ENCODE measurements around the gene EIF4EBP3.

The EIF4EBP3 gene

DNA sequence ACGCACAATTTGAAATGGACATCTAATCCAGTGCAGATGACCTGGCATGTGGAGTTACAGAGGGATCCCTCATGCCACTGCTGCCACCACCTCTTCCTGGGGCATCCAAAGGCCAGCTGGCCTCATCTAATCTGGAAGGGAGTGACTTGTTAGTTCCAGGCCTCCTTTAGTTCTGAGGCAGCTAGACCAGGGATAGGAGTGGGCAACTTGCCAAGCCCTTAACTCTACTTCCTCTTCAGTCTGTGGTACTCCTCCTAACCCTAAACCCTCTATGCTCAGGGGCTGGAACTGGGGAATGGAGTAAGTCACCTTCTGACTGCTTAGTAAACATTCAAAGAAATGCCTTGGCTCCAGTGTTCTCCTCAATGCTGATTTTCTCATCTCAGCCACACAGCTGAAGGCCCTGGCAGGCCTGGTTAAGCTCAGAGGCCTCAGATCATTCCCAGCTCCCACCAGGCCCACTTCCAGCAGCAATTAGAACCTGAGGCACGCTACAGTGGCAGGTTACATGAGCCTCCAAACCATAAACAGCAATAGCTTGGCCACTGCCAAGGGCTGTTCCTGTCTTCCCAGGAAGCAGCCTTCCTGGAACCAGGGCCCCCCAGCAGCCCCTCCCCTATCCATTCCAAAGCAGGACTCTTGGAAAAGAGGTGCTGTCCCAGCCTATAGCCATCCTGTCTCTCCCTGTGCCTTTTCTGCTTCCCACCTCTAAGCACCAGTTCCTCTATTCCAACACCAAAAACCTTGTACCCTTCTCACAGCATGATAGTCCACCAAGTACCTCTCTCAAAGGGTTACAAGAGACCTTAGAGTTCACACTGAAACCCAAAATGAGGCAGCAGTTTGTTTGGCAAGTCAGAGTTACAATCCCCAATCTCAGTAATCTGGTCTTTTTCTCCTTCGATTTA, 2.0 kb downstream of the EIF4EBP3 start:
- H3K4me3 ChIP-seq (ENCODE audit: low read length) = no peak overlapping the region
- TF ChIP-seq, protein P1, sequence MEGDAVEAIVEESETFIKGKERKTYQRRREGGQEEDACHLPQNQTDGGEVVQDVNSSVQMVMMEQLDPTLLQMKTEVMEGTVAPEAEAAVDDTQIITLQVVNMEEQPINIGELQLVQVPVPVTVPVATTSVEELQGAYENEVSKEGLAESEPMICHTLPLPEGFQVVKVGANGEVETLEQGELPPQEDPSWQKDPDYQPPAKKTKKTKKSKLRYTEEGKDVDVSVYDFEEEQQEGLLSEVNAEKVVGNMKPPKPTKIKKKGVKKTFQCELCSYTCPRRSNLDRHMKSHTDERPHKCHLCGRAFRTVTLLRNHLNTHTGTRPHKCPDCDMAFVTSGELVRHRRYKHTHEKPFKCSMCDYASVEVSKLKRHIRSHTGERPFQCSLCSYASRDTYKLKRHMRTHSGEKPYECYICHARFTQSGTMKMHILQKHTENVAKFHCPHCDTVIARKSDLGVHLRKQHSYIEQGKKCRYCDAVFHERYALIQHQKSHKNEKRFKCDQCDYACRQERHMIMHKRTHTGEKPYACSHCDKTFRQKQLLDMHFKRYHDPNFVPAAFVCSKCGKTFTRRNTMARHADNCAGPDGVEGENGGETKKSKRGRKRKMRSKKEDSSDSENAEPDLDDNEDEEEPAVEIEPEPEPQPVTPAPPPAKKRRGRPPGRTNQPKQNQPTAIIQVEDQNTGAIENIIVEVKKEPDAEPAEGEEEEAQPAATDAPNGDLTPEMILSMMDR (conservative IDR thresholded peaks at IDR 0.05; ENCODE audit: low read depth, low read length) = no peak
- DNase-seq (ENCODE audit: low read depth) = no peak

DNA sequence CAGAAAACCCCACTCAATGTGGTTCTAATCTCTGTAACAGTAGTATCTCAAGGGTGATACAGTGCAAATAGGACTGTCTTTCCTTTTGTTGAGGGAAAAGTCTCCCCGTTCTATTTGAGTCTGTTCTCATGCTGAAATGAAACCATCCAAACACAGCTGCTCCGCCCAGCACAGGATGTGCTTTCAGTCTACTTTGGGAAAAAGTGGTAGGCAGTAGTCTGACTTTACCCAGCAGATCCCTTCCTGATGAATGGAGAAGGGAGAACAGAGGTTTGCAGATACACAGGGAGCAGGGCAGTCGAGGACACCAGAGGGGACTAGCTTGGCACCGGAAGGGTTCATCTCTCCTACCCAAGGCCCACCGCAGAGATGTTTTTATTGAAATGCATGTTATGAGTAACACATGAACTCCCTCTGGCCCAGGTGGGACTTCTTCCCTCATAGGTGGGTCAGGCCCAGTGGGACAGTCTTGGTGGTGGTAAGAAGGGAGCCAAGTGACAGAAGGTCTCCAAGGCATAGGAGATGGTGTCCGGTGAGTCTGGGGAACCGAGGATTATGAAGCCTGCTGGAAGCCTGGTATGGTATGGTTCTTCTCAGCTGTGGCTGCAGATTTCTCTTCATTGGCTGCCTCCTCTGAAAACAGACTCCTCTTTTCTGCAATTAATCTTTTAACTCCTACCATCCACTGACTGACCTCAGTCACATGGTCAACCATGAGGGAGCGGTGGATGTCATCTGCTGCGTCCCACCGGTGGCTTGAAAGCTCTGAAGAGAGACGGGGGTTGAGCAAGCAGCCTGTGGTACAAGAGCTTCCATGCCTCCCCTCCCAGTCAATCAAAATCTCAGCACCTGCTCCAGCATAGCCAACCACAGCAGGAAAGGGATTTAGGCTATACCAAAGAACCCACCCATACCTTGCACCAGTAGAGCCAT, 3.0 kb downstream of the EIF4EBP3 start:
- TF ChIP-seq, protein P1 (conservative IDR thresholded peaks at IDR 0.05; ENCODE audit: low read depth, low read length) = no peak
- DNase-seq (ENCODE audit: low read depth) = no peak

DNA sequence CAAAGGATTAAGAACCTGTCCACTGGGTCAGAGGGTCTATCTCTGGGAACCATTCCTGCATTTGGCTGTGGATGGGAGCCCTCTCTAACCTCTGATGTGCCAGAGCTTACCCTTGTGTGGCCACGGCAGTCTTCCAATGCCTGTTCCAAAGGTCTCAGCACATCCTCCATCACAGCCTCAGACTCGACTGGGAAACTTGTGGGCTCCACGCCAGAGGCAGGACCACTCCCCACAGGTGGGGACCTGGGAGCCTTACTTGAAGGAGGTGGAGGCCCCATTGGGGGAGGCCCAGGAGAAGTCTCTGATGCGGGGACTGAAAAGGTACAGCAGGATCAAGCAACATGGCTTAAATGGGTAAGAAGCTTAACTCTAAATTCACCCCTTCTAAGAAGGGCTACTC, 4.4 kb downstream of the EIF4EBP3 start:
- H3K4me3 ChIP-seq (ENCODE audit: low read length) = no peak overlapping the region
- TF ChIP-seq, protein P1 (conservative IDR thresholded peaks at IDR 0.05; ENCODE audit: low read depth, low read length) = no peak
- DNase-seq (ENCODE audit: low read depth) = no peak

More for the DNA sequence above, 3.0 kb downstream of the EIF4EBP3 start:
- no peak overlapping the region for H3K4me3 ChIP-seq (ENCODE audit: low read length)

DNA sequence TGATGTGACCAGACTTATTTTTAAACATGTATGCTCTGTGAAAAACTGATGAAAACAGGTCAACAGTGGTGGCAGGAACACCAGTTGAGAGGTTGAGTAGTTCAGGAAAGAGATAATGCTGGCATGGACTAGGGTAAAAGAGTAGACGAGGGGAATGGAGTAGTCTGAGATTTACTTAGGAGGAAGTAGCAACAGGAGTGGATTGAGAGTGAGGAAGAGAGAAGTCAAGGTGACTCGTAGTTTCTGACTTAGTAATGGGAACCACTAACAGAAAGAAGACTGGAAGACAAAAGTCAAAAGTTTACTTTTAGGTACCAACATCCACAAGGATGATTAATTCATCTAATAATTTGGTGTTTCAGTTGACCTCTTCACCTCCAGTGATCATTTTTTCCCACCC, 6.2 kb downstream of the EIF4EBP3 start:
- DNase-seq (ENCODE audit: low read depth) = no peak
- H3K4me3 ChIP-seq (ENCODE audit: low read length) = no peak overlapping the region
- TF ChIP-seq, protein P1 (conservative IDR thresholded peaks at IDR 0.05; ENCODE audit: low read depth, low read length) = no peak

DNA sequence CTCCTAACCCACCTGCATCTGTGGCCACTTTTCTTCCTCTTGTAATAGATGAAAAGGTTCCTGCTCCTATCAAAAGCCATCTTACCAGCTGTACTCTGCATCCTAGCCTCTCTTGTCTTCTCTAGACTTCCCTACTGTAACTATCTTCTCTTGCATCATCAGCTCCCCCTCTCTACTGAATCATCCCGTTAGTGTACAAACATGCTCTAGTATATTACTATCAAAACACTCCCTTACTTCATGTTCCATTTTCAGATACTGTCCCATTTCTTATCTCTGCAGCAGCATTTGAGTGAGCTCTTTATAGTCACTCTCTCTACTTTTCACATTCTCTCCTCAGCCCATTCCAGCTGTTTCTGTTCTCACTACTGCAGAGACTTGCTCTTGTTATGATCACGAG, 7.0 kb downstream of the EIF4EBP3 start:
- DNase-seq (ENCODE audit: low read depth) = no peak
- TF ChIP-seq, protein P1 (conservative IDR thresholded peaks at IDR 0.05; ENCODE audit: low read depth, low read length) = no peak
- H3K4me3 ChIP-seq (ENCODE audit: low read length) = no peak overlapping the region

DNA sequence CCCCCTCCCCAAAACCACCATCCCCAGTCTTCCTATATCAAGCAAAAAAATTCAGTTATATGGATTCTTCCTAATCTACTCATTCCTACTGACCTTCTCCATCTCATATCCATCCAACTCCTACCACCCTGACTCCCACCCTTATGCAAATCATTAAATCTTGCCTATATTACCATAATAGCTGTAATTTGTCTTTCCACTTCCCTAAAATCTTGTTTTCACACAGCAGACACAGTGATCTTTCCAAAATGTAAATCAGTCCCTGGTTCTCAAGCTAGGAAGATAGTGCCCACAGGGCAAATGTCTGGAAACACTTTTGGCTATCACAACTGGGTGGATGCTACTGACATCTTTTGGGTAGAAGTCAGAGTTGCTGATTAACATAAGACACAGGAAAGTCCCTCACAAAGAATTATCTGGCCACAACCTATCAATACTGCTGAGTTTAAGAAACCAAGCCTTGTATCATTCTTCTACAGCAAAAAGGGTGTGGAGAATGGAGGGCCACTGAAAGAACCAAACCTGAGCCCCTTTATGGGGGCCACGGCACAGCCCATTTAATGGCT, 8.4 kb downstream of the EIF4EBP3 start:
- H3K4me3 ChIP-seq (ENCODE audit: low read length) = peak overlapping the region; percentile 81
- TF ChIP-seq, protein P1 (conservative IDR thresholded peaks at IDR 0.05; ENCODE audit: low read depth, low read length) = no peak
- DNase-seq (ENCODE audit: low read depth) = no peak

Measured in retinal pigment epithelial cell (primary cell).